ENCODE results near the gene PHACTR3.

The PHACTR3 gene

GRCh38 chr20:59782986-59783640, 178.8 kb downstream of the PHACTR3 start:
- peak; percentile 79 for DNase-seq

DNA sequence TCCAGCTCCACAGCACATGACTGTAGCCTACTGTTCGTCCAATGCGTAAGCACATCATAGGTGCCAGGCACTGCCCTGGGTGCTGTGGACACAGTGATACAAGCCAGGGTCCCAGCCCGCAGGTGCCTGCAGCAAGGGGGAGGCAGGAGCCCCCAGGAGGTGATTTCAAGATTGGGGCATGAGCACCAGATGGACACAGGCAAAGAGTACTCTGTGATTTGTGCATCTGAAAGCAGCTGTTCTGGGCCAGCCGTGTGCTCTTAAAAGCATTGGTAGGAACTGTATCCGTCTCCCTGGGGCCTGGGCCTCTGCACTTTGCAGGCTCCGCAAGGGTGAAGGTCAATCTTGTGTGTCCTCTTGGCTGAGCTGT, 179.3 kb downstream of the PHACTR3 start:
- peak; percentile 22 for DNase-seq

- DNase-seq = peak; percentile 7
Observed at GRCh38 chr20:59784365-59784764, 180.0 kb downstream of the PHACTR3 start.

DNA sequence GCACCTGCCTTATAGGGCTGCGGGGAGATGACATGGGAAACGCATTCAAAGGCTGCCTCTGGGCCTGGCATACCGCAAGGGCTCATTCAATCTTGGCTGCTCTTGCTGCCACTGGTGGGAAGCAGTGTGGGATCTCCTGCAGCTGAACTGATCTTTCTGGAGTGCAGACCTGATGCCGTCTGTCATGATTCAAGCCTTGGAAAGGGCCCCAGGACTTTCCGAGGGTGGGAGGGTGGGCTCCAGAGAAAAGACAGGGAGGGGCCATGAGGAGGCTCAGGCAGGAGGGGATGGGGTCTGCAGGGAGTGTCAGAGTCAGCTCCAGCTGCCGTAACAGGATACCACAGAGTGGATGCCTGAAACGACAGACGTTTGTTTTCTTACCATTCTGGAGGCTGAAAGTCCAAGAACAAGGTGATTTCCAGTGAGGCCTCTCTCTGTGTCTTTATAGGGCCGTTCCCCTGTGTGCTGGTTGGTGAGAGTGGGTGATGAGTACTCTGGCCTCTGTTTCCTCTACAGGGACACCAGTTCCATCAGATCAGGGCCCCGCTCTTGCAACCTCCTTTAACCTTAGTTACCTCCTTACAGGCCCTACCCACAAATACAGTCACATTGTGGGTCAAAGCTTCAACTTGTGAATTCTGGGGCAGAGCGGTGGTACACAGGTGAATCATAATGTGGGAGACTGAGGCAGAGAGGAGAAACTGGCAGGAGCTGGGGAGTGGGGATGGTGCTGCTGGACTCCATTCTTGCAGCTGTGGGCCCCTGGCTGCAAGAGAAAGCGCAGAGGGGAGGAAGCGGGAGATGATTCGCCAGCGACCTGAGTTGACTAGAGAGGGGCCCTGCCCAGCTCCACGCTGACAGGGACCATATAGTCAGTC, 180.7 kb downstream of the PHACTR3 start:
- peak; percentile 18 for DNase-seq

- DNase-seq = no peak
Observed at GRCh38 chr20:59785669-59785959, 181.3 kb downstream of the PHACTR3 start.

GRCh38 chr20:59785986-59786795, 181.9 kb downstream of the PHACTR3 start:
- peak; percentile 32 for DNase-seq

GRCh38 chr20:59786801-59787537, 182.6 kb downstream of the PHACTR3 start:
- DNase-seq = peak; percentile 20

DNA sequence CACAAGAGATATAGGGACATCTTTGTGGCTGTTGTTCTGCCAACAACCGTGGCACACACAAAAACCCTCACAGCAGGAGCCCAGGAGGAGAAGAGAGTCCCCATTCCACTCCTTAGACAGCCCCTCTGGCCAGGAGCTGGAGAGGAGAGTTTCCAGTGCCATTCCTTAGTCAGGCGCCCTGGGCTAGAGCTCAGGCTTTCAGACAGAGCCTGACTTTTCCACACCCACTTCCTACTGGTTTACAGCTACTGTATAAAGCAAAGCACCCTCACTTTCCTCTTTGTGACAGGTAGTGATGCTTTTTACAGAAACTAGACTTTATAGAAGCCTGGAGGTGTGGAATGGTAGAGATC, 183.2 kb downstream of the PHACTR3 start:
- no peak for DNase-seq

DNA sequence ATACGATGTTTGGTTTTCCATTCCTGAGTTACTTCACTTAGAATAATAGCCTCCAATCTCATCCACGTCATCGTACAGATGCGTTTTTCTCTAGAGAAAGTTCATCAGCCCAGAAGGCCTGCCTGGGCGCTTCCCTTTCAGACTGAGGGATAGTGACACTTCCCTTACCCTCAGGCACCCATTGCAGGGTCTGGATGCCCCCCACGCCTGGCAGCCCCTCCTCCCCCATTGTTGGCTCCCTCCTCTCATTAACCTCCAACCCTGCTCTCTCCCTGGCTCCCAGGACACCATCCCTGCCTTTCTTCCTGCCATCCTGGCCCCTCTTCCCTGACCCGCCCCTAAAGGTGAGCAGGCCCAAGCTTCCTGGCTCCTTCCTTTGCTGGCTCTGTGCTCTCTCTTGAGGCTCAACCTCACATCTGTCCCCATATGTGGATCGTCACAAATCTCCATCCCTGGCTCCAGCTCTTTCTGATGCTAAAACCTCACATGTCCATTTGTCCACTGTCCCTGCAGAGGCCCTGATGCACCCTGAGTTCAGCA, 183.9 kb downstream of the PHACTR3 start:
- DNase-seq = no peak

DNA sequence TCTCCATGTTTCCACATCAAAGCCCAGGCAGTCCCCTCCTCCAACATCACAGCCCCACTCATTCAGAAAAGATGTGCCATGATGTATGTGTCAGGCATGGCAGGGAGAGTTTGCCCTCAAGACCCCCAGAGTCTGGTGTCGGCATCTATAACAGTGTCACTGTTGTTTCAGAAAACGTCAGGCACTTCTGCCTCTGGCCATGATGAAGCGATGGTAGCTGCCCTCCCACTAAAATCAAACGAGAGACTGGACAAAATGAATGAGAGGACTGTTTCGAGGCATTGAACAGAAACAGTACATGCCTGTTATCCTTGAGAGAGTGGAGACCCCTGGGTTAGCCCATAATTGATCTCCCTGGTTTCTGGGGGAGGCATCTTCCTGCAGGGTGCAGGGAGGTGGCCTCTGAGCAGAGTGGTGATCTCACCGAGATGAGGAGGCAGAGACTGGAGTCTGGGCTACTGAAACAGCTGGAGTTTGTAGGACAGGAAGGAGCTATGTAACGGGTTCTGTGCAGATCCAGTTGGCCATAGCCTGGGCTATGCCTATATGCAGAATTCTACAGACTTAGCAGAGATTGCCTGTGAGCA, 184.6 kb downstream of the PHACTR3 start:
- DNase-seq = peak; percentile 8

DNA sequence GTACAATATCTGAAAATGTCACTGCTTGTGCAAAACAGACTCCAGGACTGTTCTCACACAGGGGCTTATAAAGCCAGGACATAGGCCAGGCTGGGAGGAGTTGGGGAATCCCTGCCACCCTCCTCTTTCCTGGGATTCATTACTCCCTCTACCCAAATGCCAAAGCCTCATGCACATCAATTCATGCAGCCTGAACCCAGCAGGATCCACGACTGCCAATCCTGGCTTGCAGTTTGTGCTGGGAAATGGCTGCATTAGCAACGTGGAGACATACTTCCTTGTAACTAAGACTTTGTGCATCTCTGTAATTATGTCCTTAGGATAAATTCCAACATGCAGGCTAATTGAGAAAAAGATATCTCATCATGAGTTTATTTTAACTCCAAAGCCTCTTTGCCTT, 185.3 kb downstream of the PHACTR3 start:
- DNase-seq = peak; percentile 18

DNA sequence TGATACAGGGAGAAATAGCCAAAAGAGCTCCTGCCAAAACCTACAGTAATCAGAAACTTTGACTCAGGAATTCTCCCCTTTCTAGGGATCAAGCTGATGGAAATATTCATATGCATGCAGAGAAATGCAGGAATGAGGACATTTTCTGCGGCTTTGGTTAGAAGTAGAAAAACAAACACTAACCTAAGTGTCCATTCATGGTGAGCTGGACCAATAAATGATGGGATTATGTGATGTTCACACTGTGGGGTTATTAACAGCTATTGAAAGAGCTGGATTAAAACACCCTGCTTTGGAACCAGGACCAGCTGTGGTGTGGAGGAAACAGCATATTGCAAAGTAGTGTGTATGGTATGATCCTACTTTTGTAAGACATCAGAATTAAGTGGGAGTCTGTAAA, 186.0 kb downstream of the PHACTR3 start:
- no peak for DNase-seq

- DNase-seq = no peak
Observed at GRCh38 chr20:59792300-59792699, 188.0 kb downstream of the PHACTR3 start.

DNA sequence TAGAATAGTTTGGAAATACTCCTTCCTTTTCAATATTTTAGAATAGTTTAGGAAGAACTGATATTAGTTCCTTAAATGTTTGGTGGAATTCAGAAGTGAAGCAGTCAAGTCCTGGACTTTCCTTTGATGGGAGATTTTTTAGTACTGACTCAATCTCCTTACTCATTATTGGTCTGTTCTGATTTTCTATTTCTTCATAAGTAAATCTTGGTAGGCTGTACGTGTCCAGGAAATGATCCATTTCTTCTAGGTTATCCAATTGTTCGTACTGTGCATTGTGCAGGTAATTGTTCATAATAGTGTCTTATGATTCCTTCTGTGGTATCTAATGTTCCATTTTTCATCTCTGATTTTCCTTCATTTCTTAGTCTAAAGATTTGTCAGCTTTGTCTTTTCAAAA, 190.2 kb downstream of the PHACTR3 start:
- DNase-seq = no peak

- DNase-seq = no peak
Observed at GRCh38 chr20:59800309-59800708, 196.0 kb downstream of the PHACTR3 start.

DNA sequence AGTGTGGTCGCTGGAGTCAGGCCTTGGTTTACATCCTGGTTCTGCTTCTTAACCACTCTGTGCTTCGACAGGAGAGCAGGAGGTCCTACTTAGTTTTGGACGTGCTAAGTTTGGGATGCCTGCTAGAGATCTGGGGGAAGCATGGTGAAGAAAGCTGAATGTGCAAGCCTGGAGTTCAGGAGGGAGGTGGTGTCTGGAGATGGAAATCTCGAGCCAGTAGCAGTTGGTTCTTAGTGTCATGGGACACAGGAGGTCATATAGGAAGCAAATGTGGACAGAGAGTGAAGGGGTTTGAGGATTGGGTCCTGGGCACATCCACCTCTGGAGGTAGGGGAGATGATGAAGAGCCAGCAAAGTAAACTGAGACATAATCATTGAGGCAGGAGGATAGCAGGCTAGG, 197.7 kb downstream of the PHACTR3 start:
- DNase-seq = no peak

DNA sequence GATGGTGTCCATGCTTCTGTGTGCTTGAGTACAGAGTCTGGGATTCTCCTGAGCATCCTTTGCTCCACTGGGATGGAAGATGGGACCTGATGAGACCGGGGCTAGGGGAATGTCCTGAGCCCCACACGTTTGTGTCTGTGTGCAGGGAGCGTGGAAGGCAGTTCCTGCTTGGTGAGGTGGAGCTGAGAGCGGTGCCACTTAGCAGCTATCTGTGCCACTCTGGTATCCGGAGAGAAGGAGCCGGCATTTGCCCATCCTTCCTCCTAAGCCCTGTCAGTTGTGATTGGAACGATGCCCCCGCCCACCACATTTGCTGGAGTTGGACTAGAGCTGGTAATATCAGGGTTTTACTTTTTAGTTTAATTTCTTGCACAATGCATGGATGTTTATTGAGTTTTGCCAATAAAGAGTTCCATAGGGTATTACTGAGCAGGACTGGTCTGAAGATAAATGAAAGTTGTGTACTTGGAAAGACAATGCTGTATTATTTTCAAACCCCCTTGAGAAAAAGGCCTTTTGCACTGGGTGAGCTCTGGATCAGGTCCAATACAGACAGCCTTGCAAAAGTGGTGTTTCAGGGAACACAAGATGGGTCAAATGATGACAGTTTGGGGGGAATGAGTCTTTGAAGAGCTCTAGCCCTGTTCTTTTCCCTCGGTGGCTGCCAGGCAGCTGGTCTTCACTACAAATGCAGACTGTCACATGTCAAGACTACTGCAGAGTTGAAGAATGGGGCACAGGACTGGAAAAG, 198.3 kb downstream of the PHACTR3 start:
- peak; percentile 10 for DNase-seq

DNA sequence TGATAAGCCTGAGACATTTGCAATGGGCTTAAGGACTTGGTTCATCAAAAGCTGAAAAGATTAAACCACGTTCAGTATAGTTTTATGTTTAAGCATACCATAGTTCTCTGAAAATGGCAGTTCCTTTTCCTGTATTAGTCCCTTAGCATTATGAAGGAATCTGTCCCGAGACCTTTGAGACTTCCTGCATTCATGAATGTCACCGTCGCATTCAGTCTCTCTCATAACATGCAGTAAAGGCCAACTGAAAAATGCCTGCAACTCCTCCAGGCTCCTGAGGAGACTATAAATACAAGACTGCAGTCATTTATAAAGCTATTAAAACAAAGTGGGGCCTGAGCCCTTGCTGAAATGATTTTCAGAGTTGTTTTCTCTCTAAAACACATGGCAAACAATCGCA, 200.0 kb downstream of the PHACTR3 start:
- no peak for DNase-seq

GRCh38 chr20:59804871-59805665, 200.7 kb downstream of the PHACTR3 start:
- peak; percentile 4 for DNase-seq

GRCh38 chr20:59805786-59806577, 201.6 kb downstream of the PHACTR3 start:
- peak; percentile 43 for DNase-seq
